ENCODE measurements around the gene AHRR.
A peak's percentile ranks its signal among the peaks of the same experiment; 100 is the strongest.
"Not testable (repeated sequence)": the region's sequence is repeated elsewhere in the genome, so short reads cannot be mapped to it uniquely, and the experiment has no call there.

AHRR gene

GRCh38 chr5:469752-470483 lies 148.4 kb downstream of the AHRR start:
- no peak for DNase-seq (ENCODE audit: low spot score in 2 of 2)
- no peak overlapping the region for H3K27ac Mint-ChIP-seq (ENCODE audit: low read depth)
- no peak overlapping the region for H3K4me3 Mint-ChIP-seq
- no peak for ATAC-seq (replicated peaks; ENCODE audit: extremely low read depth, poor library complexity, severe bottlenecking)
- no peaks in the 10 kb centered on the region for H3K9me3 Mint-ChIP-seq
- H3K36me3 Mint-ChIP-seq (ENCODE audit: insufficient read depth) = peaks cover 10% of the 10 kb centered on the region
- peaks cover 14% of the 10 kb centered on the region for H3K4me1 Mint-ChIP-seq
- peaks cover 9% of the 10 kb centered on the region for H3K27me3 Mint-ChIP-seq

DNA sequence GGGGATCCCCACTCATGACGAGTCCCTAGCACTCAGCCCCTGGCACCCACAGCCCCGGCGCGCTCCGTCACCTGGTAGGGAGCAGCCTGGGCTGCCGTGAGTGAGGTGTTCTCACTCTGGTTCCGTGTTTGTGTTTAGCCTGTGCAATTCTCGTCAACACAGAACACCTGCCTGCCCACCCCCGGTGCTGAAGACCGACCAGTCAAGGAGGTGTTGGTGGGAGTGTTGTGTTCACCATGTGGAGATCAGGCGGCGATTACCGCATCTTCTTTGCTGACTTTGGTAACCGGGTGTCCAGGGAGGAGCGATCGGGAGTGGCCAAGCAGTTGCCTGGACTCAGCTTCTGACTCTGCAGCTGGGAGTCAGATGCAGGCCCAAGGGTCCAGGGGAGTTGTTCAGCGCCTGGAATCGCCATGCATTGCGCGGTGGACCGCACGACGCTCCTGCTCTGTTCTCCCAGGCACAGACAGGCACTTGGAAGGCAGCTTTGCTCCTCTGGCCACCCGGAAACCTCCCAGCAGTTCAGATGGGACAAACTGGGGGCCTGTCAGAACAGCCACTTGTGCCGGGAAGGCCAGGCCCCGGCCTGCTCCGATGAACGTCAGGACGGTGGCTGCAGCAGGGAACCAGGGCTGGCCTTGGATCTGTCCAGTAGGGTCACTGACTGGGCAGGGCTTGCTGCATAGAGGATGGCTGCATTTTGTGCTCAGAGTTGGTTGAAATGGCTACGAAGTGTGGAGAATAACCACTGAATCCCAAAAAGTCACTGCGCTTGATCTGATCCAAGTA lies 149.6 kb downstream of the AHRR start:
- H3K4me3 Mint-ChIP-seq = peak overlapping the region; percentile 82
- H3K27ac Mint-ChIP-seq (ENCODE audit: low read depth) = peak overlapping the region; percentile 38
- DNase-seq (ENCODE audit: low spot score in 2 of 2) (no peak), ATAC-seq (replicated peaks; ENCODE audit: extremely low read depth, poor library complexity, severe bottlenecking) (no peak)
- H3K36me3 Mint-ChIP-seq (ENCODE audit: insufficient read depth) = peaks cover 10% of the 10 kb centered on the region
- H3K4me1 Mint-ChIP-seq = peaks cover 14% of the 10 kb centered on the region
- H3K27me3 Mint-ChIP-seq = peaks cover 20% of the 10 kb centered on the region
- H3K9me3 Mint-ChIP-seq = no peaks in the 10 kb centered on the region

DNA sequence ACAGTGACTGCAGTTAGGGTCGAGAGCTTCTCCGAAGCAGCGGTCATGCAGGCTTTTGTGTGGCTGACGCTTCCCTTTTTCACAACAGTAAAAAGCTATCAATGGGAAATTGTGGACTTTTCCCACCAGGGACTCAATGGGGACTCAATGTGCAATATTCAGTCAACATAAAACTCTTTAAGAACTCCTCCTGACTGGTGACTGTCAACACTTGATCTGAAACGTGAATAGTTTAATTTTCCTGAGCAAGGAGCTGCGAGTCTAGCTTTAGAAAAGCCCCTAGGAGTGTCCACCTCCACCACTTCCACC lies 150.2 kb downstream of the AHRR start:
- peaks cover 14% of the 10 kb centered on the region for H3K4me1 Mint-ChIP-seq
- H3K36me3 Mint-ChIP-seq (ENCODE audit: insufficient read depth) = peaks cover 10% of the 10 kb centered on the region
- H3K9me3 Mint-ChIP-seq = no peaks in the 10 kb centered on the region
- peak overlapping the region; percentile 82 for H3K4me3 Mint-ChIP-seq
- no peak for DNase-seq (ENCODE audit: low spot score in 2 of 2)
- ATAC-seq (replicated peaks; ENCODE audit: extremely low read depth, poor library complexity, severe bottlenecking) = no peak
- peak overlapping the region; percentile 38 for H3K27ac Mint-ChIP-seq (ENCODE audit: low read depth)
- H3K27me3 Mint-ChIP-seq = peaks cover 26% of the 10 kb centered on the region

DNA sequence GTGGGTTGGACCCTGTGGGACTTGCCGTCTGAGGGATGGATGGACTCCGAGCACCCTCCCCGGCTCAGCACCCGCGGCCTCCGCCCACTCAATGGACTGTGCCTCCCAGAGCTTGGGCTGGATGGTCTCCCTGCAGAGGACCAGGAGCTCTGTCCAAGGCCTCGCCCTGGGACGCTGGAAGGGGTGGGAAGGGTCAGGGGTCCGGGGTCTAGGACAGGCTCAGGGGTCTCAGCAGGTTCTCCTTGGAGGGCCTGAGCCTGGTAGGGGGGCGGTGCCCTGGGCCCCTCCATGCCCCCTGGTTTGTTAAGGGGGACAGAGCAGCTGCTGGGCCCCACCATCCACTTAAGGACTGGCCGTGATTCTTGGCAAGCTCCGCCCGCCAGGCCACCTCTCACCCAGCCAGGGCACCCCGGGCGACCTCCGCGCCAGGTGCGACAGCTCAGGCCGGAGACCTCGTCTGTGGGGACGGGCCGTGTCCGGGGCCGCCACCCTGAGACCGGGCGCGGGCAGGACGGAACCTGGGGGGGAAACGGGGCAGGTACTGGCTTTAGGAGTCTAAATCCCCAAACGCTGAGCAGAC lies 150.7 kb downstream of the AHRR start:
- Mint-ChIP-seq H3K27ac (ENCODE audit: low read depth) (peak overlapping the region; percentile 38), H3K4me3 (peak overlapping the region; percentile 82), H3K27me3 (peaks cover 31% of the 10 kb centered on the region), H3K36me3 (ENCODE audit: insufficient read depth) (peaks cover 10% of the 10 kb centered on the region), H3K4me1 (peaks cover 14% of the 10 kb centered on the region), H3K9me3 (no peaks in the 10 kb centered on the region)
- ATAC-seq (replicated peaks; ENCODE audit: extremely low read depth, poor library complexity, severe bottlenecking) (peak; percentile 3), DNase-seq (ENCODE audit: low spot score in 2 of 2) (no peak)

GRCh38 chr5:472656-473550 lies 151.4 kb downstream of the AHRR start:
- DNase-seq (ENCODE audit: low spot score in 2 of 2) (peak; percentile 78 to 82), ATAC-seq (replicated peaks; ENCODE audit: extremely low read depth, poor library complexity, severe bottlenecking) (peak; percentile 79)
- Mint-ChIP-seq H3K36me3 (ENCODE audit: insufficient read depth) (peaks cover 10% of the 10 kb centered on the region), H3K4me1 (peaks cover 14% of the 10 kb centered on the region), H3K27ac (ENCODE audit: low read depth) (peak overlapping the region; percentile 42), H3K9me3 (no peaks in the 10 kb centered on the region), H3K27me3 (peaks cover 38% of the 10 kb centered on the region), H3K4me3 (peak overlapping the region; percentile 82)

DNA sequence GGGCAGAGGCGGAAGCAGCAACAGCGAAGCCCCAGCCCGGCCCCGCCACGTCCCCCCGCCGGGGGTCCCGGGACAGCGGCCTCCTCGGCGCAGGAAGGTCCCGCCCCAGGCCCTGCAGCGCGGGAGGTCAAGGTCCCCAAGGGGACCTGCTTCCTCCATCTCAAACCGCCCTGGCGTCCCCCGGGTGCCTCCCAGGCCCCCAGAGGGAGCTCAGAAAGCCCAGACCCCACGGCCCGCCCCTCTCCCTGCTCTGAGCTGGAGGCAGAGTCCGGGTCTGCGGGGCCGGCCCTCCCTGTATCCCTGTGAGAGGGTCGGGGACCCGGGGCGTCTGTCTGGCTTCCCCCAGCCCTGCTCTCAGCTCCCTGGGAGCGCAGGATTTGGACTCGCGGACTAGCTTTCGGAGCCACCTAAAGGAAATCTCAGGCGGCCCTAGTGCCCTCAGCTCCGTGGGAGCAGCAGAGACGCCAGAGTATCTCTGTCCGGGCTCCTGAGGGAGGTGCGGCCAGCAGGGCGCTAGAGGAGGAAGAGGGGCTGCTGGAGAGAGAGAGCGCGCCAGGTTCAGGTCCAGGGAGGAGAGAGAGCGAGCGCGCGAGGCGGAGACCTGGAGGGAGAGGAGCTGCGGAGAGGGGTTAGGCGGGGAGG lies 152.2 kb downstream of the AHRR start:
- DNase-seq (ENCODE audit: low spot score in 2 of 2) (no peak), ATAC-seq (replicated peaks; ENCODE audit: extremely low read depth, poor library complexity, severe bottlenecking) (peak; percentile 8)
- Mint-ChIP-seq H3K4me3 (peak overlapping the region; percentile 82), H3K27me3 (peaks cover 41% of the 10 kb centered on the region), H3K4me1 (peaks cover 14% of the 10 kb centered on the region), H3K9me3 (no peaks in the 10 kb centered on the region), H3K36me3 (ENCODE audit: insufficient read depth) (peaks cover 10% of the 10 kb centered on the region), H3K27ac (ENCODE audit: low read depth) (peak overlapping the region; percentile 42)

- H3K27ac Mint-ChIP-seq (ENCODE audit: low read depth) = peak overlapping the region; percentile 42
- ATAC-seq (replicated peaks; ENCODE audit: extremely low read depth, poor library complexity, severe bottlenecking); H3K9me3 Mint-ChIP-seq; H3K36me3 Mint-ChIP-seq (ENCODE audit: insufficient read depth); DNase-seq (ENCODE audit: low spot score in 2 of 2): not testable (repeated sequence)
- peak overlapping the region; percentile 82 for H3K4me3 Mint-ChIP-seq
- peaks cover 14% of the 10 kb centered on the region for H3K4me1 Mint-ChIP-seq
- peaks cover 41% of the 10 kb centered on the region for H3K27me3 Mint-ChIP-seq
Observed at GRCh38 chr5:474232-474839, 152.8 kb downstream of the AHRR start.

GRCh38 chr5:474840-475661 lies 153.5 kb downstream of the AHRR start:
- H3K27me3 Mint-ChIP-seq = peaks cover 46% of the 10 kb centered on the region
- no peak overlapping the region for H3K27ac Mint-ChIP-seq (ENCODE audit: low read depth)
- H3K9me3 Mint-ChIP-seq = no peaks in the 10 kb centered on the region
- DNase-seq (ENCODE audit: low spot score in 2 of 2) (no peak), ATAC-seq (replicated peaks; ENCODE audit: extremely low read depth, poor library complexity, severe bottlenecking) (no peak)
- peaks cover 7% of the 10 kb centered on the region for H3K36me3 Mint-ChIP-seq (ENCODE audit: insufficient read depth)
- H3K4me3 Mint-ChIP-seq = peak overlapping the region; percentile 82
- peaks cover 14% of the 10 kb centered on the region for H3K4me1 Mint-ChIP-seq

GRCh38 chr5:475704-476101 lies 154.2 kb downstream of the AHRR start:
- Mint-ChIP-seq H3K27me3 (peaks cover 51% of the 10 kb centered on the region), H3K36me3 (ENCODE audit: insufficient read depth) (peaks cover 7% of the 10 kb centered on the region), H3K4me3 (peak overlapping the region; percentile 82), H3K9me3 (no peaks in the 10 kb centered on the region), H3K27ac (ENCODE audit: low read depth) (no peak overlapping the region), H3K4me1 (peaks cover 14% of the 10 kb centered on the region)
- no peak for DNase-seq (ENCODE audit: low spot score in 2 of 2)
- ATAC-seq (replicated peaks; ENCODE audit: extremely low read depth, poor library complexity, severe bottlenecking) = no peak

DNA sequence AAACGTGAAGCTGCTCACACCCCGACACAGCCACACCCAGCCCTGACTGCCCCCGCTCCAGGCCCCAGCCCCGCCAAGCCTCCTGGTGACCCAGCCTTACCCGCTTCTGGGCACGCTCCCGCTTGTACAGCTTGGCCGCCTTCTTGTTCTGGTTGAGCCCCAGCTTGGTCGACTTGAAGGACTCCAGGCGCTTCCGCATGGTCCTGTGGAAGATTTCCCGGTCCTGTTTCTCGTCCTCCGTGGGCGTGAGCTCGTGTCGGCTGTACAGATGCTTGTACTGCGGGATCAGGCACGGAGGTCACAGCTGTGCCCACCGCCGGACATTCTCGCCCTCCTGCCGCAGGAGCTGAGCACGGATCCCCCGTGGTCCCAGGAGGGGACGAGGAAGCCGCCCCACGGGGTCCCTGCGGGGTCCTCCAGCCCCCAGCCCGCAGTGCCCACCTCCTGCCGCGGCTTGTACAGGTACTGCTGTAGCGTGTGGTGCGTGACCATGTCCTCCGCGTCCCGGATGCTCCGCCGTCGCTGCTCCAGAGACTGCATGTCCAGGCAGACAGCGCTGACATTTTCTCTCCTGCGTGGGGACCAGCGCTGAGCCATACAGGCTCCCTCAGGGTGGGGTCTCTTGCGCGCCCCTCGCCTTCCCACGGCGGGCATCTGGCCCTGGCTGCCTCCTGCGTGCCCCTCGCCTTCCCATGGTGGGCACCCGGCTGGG lies 154.7 kb downstream of the AHRR start:
- no peak for ATAC-seq (replicated peaks; ENCODE audit: extremely low read depth, poor library complexity, severe bottlenecking)
- peaks cover 51% of the 10 kb centered on the region for H3K27me3 Mint-ChIP-seq
- no peak for DNase-seq (ENCODE audit: low spot score in 2 of 2)
- no peak overlapping the region for H3K27ac Mint-ChIP-seq (ENCODE audit: low read depth)
- H3K36me3 Mint-ChIP-seq (ENCODE audit: insufficient read depth) = peaks cover 7% of the 10 kb centered on the region
- H3K9me3 Mint-ChIP-seq = no peaks in the 10 kb centered on the region
- no peak overlapping the region for H3K4me3 Mint-ChIP-seq
- peaks cover 14% of the 10 kb centered on the region for H3K4me1 Mint-ChIP-seq

DNA sequence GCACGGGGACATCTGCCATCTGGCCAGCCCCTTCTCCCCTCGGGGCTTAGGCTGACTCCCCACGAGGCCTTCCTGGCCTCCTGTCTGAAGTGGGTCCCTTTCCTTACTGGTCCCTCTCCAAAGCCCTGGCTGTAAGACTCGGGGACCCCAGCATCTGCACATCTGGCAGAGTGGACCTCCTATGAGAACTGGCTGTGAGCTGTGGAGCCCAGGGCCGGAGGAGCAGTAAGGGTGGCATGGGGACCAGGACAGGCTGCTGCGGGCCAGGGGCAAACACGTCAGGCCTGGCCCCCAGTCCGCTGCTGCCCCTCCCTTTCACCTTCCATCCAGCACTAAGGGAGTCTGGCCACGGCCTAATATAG lies 155.3 kb downstream of the AHRR start:
- Mint-ChIP-seq H3K4me3 (no peak overlapping the region), H3K36me3 (ENCODE audit: insufficient read depth) (peaks cover 7% of the 10 kb centered on the region), H3K9me3 (no peaks in the 10 kb centered on the region), H3K27ac (ENCODE audit: low read depth) (no peak overlapping the region), H3K4me1 (peaks cover 8% of the 10 kb centered on the region), H3K27me3 (peaks cover 51% of the 10 kb centered on the region)
- DNase-seq (ENCODE audit: low spot score in 2 of 2) = no peak
- no peak for ATAC-seq (replicated peaks; ENCODE audit: extremely low read depth, poor library complexity, severe bottlenecking)
